Cardiac fibroblast (primary cell): Measurements from ENCODE around the gene ELOA.

Source experiments
- DNase-seq, 2 donors: peaks; one replicate each; pipeline versions ENCODE4 v3.0.0 to v3.0.0-alpha.2; 2010; ENCODE audit warnings: low read depth in 2 of 2
- H3K4me3 ChIP-seq, 2 donors: replicated peaks in 1 of 2; 1 replicate in 1 of 2; 2 replicates in 1 of 2; pipeline ENCODE4 v1.5.1; 2011; ENCODE audit warnings: low read depth in 2 of 2, low read length in 2 of 2, mild to moderate bottlenecking in 2 of 2, moderate library complexity in 1 of 2
- TF ChIP-seq, protein P1 (sequence below): IDR thresholded peaks from one replicate; pipeline ENCODE4 v1.5.1; 2011; ENCODE audit warnings: low read depth, mild to moderate bottlenecking, low read length, inconsistent platforms

The ELOA gene

DNA sequence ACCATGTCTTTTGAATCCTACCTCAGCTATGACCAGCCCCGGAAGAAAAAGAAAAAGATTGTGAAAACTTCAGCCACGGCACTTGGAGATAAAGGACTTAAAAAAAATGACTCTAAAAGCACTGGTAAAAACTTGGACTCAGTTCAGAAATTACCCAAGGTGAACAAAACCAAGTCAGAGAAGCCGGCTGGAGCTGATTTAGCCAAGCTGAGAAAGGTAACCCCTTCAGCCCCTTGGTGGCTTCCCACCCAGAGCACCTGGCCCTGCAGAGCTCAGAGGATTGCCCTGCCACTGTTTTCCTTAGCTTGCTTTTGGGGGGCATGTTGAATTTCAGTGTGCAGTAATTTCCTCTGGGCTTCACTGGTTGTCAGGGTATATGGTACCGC lies 8.5 kb downstream of the ELOA start:
- DNase-seq: no peak
- H3K4me3 ChIP-seq: no peak overlapping the region
- TF ChIP-seq, protein P1, sequence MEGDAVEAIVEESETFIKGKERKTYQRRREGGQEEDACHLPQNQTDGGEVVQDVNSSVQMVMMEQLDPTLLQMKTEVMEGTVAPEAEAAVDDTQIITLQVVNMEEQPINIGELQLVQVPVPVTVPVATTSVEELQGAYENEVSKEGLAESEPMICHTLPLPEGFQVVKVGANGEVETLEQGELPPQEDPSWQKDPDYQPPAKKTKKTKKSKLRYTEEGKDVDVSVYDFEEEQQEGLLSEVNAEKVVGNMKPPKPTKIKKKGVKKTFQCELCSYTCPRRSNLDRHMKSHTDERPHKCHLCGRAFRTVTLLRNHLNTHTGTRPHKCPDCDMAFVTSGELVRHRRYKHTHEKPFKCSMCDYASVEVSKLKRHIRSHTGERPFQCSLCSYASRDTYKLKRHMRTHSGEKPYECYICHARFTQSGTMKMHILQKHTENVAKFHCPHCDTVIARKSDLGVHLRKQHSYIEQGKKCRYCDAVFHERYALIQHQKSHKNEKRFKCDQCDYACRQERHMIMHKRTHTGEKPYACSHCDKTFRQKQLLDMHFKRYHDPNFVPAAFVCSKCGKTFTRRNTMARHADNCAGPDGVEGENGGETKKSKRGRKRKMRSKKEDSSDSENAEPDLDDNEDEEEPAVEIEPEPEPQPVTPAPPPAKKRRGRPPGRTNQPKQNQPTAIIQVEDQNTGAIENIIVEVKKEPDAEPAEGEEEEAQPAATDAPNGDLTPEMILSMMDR: no peak

DNA sequence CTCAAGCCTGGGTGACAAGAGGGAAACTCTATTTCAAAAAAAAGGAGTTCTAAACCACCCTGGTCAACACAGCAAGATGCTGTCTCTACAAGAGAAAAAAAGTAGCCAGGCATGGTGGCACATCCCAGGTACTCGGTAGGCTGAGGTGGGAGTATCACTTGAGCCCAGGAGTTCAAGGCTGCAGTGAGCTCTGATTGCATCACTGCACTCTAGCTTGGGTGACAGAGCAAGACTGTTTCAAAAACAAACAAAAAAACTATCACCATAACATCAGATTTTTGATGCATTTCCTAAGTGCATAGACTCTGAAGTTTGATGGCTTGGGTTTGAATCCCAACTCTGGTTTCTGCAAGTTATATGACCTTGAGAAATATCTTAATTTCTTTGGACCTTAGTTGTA lies 9.6 kb downstream of the ELOA start:
- H3K4me3 ChIP-seq: no peak overlapping the region
- no peak for DNase-seq
- TF ChIP-seq, protein P1: no peak

DNA sequence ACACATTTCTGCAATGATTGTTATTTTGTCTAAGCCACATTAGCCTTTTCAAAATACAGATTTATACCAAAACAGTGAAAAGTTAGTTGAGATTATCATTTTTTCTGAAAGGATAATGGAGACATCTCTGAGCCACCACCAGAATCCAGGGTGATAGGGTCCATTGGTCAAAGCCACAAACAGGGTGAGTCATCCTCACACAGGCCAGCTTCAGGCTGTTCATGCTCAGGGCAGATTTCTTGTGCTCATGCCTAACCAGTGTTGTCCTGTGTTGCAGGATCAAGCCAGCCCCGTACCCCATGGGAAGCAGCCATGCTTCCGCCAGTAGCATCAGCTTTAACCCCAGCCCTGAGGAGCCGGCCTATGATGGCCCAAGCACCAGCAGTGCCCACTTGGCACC lies 13.4 kb downstream of the ELOA start:
- peak; percentile 16 to 46 for DNase-seq
- TF ChIP-seq, protein P1: no peak
- no peak overlapping the region for H3K4me3 ChIP-seq

DNA sequence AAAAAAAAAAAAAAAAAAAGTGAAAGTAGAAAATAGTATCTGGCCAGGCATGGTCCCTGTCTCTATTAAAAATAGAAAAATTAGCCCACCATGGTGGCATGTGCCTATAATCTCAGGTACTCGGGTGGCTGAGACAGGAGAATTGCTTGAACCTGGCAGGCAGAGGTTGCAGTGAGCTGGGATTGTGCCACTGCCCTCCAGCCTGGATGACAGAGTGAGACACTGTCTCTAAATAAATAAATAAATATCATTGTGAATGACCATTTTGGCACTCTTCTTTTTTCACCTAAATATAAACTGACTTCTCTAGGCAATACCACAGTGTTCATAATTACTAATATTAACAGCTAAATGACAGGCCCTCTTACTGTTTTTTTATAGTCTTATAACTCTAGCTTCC lies 14.5 kb downstream of the ELOA start:
- no peak for DNase-seq
- H3K4me3 ChIP-seq: no peak overlapping the region
- TF ChIP-seq, protein P1: no peak

DNA sequence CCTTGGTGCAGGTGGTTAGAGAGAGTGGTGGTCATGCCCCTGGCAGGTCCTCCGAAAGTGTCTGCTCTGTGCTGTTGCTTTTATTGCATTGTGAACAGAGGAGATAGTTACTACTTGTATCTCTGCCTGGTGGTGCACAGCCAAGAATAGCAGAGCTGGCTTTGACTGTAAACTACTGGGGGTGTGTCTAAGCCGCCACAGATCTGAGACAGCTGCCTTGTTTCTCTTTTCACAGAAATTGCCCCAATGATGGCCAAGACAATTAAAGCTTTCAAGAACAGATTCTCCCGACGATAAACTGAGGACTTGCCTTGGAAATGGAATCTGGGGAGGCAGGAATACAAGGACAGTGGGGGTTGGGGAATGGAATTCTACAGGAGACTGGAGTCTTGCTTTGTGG lies 16.0 kb downstream of the ELOA start:
- no peak overlapping the region for H3K4me3 ChIP-seq
- DNase-seq: peak in 1 of 2 donors; percentile 34
- TF ChIP-seq, protein P1: no peak

DNA sequence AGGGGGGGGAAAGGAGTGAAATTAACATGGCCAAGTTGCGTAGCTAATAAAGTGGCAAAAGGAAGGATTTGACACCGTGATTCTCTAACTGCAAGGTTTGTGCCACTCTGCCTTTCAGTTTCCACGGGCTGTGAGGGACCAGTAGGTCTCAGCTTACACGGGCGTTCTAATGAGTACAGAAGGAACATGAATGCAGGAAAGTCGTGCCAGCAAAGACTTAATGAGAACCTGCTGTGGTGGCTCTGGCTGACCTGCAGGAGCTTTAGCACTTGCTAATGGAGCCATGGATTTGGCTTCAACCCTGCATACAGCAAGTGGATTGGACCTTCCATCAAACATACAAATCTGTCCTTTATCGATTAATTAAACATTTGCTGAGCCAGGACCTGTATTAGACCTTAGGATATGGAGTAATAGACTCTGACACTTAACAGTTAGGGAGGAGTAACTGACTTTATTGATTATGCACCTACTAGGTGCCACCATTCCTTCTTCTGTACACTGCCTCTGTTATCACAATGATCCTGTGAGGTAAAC lies 19.8 kb downstream of the ELOA start:
- no peak overlapping the region for H3K4me3 ChIP-seq
- no peak for DNase-seq
- TF ChIP-seq, protein P1: no peak

DNA sequence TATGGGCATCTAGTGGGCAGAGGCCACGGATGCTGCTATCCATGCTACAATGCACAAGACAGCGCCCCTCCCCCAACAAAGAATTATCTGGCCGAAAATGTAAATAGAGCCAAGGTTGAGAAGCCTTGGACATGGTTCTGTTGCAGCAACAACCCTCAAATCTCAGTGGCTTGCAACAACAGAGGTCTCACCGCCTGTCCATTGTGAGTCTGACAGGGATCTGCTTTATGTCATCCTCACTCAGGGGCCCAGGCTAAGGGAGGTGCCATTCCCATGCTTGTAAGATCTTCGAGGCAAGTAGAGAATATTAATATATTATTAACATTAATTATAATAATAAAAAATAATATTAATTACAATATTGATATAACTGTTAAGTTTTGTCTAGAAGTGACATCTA lies 25.5 kb downstream of the ELOA start:
- no peak overlapping the region for H3K4me3 ChIP-seq
- TF ChIP-seq, protein P1: no peak
- DNase-seq: no peak
